SH-SY5Y (cell line): ENCODE data around the gene SPECC1L.

ENCODE experiments used
- GATA2 ChIP-seq: IDR thresholded peaks from 2 replicates; pipeline ENCODE4 v1.6.1; 2011; ENCODE audit warnings: mild to moderate bottlenecking, low read depth, low read length
- GATA3 ChIP-seq: IDR thresholded peaks from 2 replicates; pipeline ENCODE4 v1.6.1; 2011; ENCODE audit warnings: low read depth, mild to moderate bottlenecking, low read length, moderate library complexity

DNA sequence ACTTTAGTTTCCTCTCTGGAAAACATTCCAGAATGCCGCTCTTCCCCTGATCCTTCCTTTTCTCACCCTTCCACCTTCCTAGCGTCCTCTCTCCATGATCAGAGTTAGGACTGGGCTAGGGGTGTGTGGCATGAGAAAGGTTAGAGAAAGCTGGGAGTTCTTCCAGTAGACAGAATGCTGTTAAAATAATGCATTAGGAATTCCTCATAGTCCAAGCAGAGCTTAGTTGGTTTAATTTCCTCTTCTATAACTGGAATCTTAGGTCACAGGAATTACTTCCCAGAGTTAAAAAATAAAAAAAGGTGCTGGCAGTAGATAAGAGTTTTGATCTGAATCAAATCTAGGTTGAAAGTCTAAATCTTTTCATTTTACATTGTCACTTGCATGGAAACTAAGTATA lies 119.5 kb downstream of the SPECC1L start:
- TF ChIP-seq GATA3, result no peak
- TF ChIP-seq GATA2, result no peak
